ENCODE data around the gene SLC20A1. TPM values are rescaled to one million over a fixed set of nuclear protein-coding genes. Genes with fewer than 3 reads are reported as not detected.

The SLC20A1 gene
- total RNA-seq, 4 donors from 2014 or later: 19.2 to 50.6 (median 34.5) TPM

GRCh38 chr2:112623913-112624777 is 21.6 kb upstream of the SLC20A1 start:
- Histone ChIP-seq H3K4me1 (peaks cover 47% of the 10 kb centered on the region), H3K4me3 (no peak overlapping the region), H3K27me3 (no peaks in the 10 kb centered on the region), H3K27ac (no peak overlapping the region), H3K9me3 (no peaks in the 10 kb centered on the region), H3K36me3 (no peaks in the 10 kb centered on the region)
- WGBS: 61% methylated on average over 11 of the region's 11 CpGs
- DNase-seq (ENCODE audit: low spot score in 2 of 2): peak; percentile 76 to 81
- TF ChIP-seq CTCF (IDR thresholded peaks at IDR 0.05): no peak
- TF ChIP-seq POLR2A (IDR thresholded peaks at IDR 0.05): no peak

- no peak overlapping the region for H3K4me3 ChIP-seq
- DNase-seq (ENCODE audit: low spot score in 2 of 2): peak; percentile 56 to 58
- H3K27me3 ChIP-seq: no peaks in the 10 kb centered on the region
- H3K9me3 ChIP-seq: no peaks in the 10 kb centered on the region
- no peak overlapping the region for H3K27ac ChIP-seq
- 68% methylated on average over 7 of the region's 7 CpGs for WGBS
- H3K4me1 ChIP-seq: peaks cover 47% of the 10 kb centered on the region
- H3K36me3 ChIP-seq: no peaks in the 10 kb centered on the region
- no peak for TF ChIP-seq POLR2AphosphoS5 (IDR thresholded peaks at IDR 0.05)
- no peak for TF ChIP-seq CTCF (IDR thresholded peaks at IDR 0.05)
- TF ChIP-seq EP300 (IDR thresholded peaks at IDR 0.05): no peak
- TF ChIP-seq POLR2A (IDR thresholded peaks at IDR 0.05): no peak
Observed at GRCh38 chr2:112625474-112626114, 20.1 kb upstream of the SLC20A1 start.

GRCh38 chr2:112626604-112627059 is 19.1 kb upstream of the SLC20A1 start:
- Histone ChIP-seq H3K27me3 (no peaks in the 10 kb centered on the region), H3K4me1 (peaks cover 47% of the 10 kb centered on the region), H3K9me3 (no peaks in the 10 kb centered on the region), H3K27ac (peak overlapping the region; percentile 80), H3K4me3 (no peak overlapping the region), H3K36me3 (no peaks in the 10 kb centered on the region)
- peak; percentile 76 to 77 for DNase-seq (ENCODE audit: low spot score in 2 of 2)
- 16% methylated on average over 5 of the region's 7 CpGs for WGBS
- TF ChIP-seq POLR2AphosphoS5 (IDR thresholded peaks at IDR 0.05): no peak
- peak; percentile 45 to 72 for TF ChIP-seq CTCF (IDR thresholded peaks at IDR 0.05)

DNA sequence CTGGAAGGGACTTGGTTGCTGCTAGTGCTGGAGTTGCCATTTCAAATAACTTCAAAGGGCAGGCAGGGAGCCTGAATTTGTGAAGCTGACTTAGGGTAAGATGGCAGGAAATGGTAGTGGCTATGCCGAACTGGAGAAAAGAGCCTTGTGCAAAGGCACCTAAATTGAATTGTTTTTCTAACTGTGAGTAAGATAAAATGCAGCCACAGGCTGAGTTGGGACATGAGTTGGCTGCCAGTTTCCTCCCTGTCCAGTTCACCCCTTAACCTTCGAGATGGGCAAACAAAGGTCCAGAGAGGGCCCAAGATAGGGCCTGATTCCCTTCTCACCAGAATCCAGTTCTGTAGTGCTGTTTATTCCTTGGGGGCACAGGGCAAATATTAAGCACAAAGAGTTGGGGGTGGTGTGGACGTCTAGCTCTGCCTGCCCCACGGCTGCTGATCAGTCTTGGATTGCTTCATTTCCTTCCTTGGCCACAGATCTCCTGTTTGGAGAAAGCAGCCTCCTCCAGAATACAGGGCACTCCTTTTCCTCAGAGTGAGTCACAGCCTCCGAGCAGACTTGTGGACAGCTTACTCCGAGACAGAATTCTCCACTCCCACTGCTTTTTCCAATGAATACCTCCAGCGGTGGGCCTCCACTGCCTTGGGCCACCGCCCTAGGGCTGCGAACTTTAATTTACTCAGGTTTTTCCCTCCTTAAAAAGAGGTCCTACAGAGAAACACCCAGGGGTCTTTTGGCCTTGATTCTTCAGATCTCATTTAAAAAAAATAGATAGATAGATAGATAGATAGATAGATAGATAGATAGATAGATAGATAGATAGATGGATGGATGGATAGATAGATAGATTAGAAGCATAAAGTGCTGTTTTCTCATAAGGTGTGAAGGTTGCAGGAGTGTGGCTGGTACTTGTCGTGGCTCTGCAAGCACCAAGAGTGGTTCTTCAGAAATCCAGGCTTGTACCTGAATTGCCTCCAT is 18.4 kb upstream of the SLC20A1 start:
- Histone ChIP-seq H3K27me3 (no peaks in the 10 kb centered on the region), H3K4me1 (peaks cover 44% of the 10 kb centered on the region), H3K4me3 (no peak overlapping the region), H3K36me3 (no peaks in the 10 kb centered on the region), H3K27ac (peak overlapping the region; percentile 80), H3K9me3 (no peaks in the 10 kb centered on the region)
- WGBS: 34% methylated on average over 10 of the region's 10 CpGs
- TF ChIP-seq POLR2A (IDR thresholded peaks at IDR 0.05) (no peak), POLR2AphosphoS5 (IDR thresholded peaks at IDR 0.05) (no peak), CTCF (IDR thresholded peaks at IDR 0.05) (no peak), EP300 (IDR thresholded peaks at IDR 0.05) (no peak)
- DNase-seq (ENCODE audit: low spot score in 2 of 2): peak; percentile 78
